Smooth muscle cell (in vitro differentiated cells): ENCODE data around the gene TMEM212. TPM values are rescaled to one million over a fixed set of nuclear protein-coding genes. Genes with fewer than 3 reads are reported as not detected.

ENCODE experiments used
- DNase-seq: peaks from one replicate; lab custom pipeline; 2025; ENCODE audit not compliant: unreplicated experiment; lab: John Stamatoyannopoulos, UW
- H2AFZ ChIP-seq: fragments of 200-600 bp; sonication (generic); 2 replicates; pipeline ENCODE4 v1.6.0; 2016; ENCODE audit warnings: antibody characterized with exemption, low read depth, mild to moderate bottlenecking
- H3F3A ChIP-seq: fragments of 200-600 bp; sonication (generic); 2 replicates; pipeline ENCODE4 v1.6.0; 2017; ENCODE audit warnings: antibody characterized with exemption, low read depth
- H3K27ac ChIP-seq: fragments of 200-600 bp; sonication (generic); 2 replicates; pipeline ENCODE4 v1.5.1; 2016; ENCODE audit warnings: low read depth, mild to moderate bottlenecking
- H3K27me3 ChIP-seq: fragments of 200-600 bp; sonication (generic); 2 replicates; pipeline ENCODE4 v1.6.1; 2016; ENCODE audit warnings: low read depth, mild to moderate bottlenecking
- H3K36me3 ChIP-seq: fragments of 200-600 bp; sonication (generic); 2 replicates; pipeline ENCODE4 v1.5.1; 2016; ENCODE audit warnings: low read depth
- H3K4me1 ChIP-seq: fragments of 200-600 bp; sonication (generic); 2 replicates; pipeline ENCODE4 v1.5.1; 2016; ENCODE audit warnings: low read depth
- H3K4me2 ChIP-seq: fragments of 200-600 bp; sonication (generic); 2 replicates; pipeline ENCODE4 v1.6.0; 2016; ENCODE audit warnings: mild to moderate bottlenecking
- H3K4me3 ChIP-seq: fragments of 200-600 bp; sonication (generic); 2 replicates; pipeline ENCODE4 v1.5.1; 2016; ENCODE audit warnings: mild to moderate bottlenecking
- H3K79me2 ChIP-seq: fragments of 200-600 bp; sonication (generic); 2 replicates; pipeline ENCODE4 v1.6.0; 2016; ENCODE audit warnings: low read depth, mild to moderate bottlenecking
- H3K9ac ChIP-seq: fragments of 200-600 bp; sonication (generic); 2 replicates; pipeline ENCODE4 v1.6.0; 2016; ENCODE audit warnings: low read depth
- H3K9me3 ChIP-seq: fragments of 200-600 bp; sonication (generic); replicated peaks from 2 replicates; pipeline ENCODE4 v1.5.1; 2016; ENCODE audit warnings: low read depth
- H4K20me1 ChIP-seq: fragments of 200-600 bp; sonication (generic); 2 replicates; pipeline ENCODE4 v1.6.0; 2016; ENCODE audit warnings: low read depth
- WGBS: methylation state at CpG from one replicate; pipeline ENCODE4 v1.1.7; 2016; ENCODE audit warnings: low lambda C conversion rate; 5-methylcytosine and 5-hydroxymethylcytosine counted together
- polyA plus RNA-seq: library from polyadenylated mRNA; unstranded; fragments of >200 nt; fragmentation: Nextera tagmentation; extraction: Ambion mirVana; gene quantifications from 2 replicates; pipeline ENCODE4 v1.2.1, GENCODE V29; 2016
- total RNA-seq: library from RNA; depleted of rRNA; stranded (reverse); fragments of >200 nt; gene quantifications from 2 replicates; pipeline ENCODE4 v1.2.3, GENCODE V29; 2014
- TF ChIP-seq, protein P1 (sequence below): fragments of 200-600 bp; sonication (generic); IDR thresholded peaks from 2 replicates; pipeline ENCODE4 v1.5.1; 2017; ENCODE audit warnings: borderline replicate concordance, mild to moderate bottlenecking, antibody characterized with exemption; ENCODE audit not compliant: insufficient read depth, poor library complexity, severe bottlenecking

TMEM212 gene
- total and polyA plus RNA-seq, 2 experiments from 2014 or later = not detected

DNA sequence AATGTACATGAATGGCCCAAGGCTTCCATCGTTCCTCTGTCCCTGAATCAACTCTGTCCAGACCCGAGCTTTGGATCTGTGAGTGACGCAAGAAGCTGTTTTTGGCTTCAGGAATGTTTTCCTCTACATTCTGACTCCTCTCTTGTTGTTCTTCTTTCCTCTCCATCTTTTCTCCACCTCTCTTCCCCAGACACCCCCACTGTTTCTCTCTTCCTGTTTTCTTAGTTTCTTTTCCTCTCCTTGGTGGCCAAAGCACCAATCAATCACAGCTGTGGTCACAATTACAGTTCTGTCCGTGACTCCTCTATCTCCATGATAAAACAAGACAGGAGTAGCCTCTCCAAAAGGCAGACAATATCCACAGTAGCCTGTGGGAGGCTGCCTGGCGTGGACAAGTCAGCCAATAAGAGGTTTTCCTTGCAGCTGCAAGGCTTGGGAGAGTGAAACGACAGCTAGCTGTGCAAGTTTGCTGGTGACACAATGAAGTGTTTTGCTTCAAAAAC lies 4.9 kb upstream of the TMEM212 start:
- Histone ChIP-seq H4K20me1 (no peaks in the 10 kb centered on the region), H3K4me2 (peak overlapping the region; percentile 73), H3K36me3 (no peaks in the 10 kb centered on the region), H3K9me3 (no peaks in the 10 kb centered on the region), H3K4me3 (peak overlapping the region; percentile 25), H3K9ac (peak overlapping the region; percentile 45), H2AFZ (peak overlapping the region; percentile 40), H3K27me3 (no peaks in the 10 kb centered on the region), H3K27ac (peak overlapping the region; percentile 81), H3F3A (peaks cover 35% of the 10 kb centered on the region), H3K79me2 (no peaks in the 10 kb centered on the region), H3K4me1 (peaks cover 45% of the 10 kb centered on the region)
- TF ChIP-seq, protein P1, sequence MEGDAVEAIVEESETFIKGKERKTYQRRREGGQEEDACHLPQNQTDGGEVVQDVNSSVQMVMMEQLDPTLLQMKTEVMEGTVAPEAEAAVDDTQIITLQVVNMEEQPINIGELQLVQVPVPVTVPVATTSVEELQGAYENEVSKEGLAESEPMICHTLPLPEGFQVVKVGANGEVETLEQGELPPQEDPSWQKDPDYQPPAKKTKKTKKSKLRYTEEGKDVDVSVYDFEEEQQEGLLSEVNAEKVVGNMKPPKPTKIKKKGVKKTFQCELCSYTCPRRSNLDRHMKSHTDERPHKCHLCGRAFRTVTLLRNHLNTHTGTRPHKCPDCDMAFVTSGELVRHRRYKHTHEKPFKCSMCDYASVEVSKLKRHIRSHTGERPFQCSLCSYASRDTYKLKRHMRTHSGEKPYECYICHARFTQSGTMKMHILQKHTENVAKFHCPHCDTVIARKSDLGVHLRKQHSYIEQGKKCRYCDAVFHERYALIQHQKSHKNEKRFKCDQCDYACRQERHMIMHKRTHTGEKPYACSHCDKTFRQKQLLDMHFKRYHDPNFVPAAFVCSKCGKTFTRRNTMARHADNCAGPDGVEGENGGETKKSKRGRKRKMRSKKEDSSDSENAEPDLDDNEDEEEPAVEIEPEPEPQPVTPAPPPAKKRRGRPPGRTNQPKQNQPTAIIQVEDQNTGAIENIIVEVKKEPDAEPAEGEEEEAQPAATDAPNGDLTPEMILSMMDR = no peak
- DNase-seq = no peak
- 7% methylated on average over 6 of the region's 6 CpGs for WGBS

DNA sequence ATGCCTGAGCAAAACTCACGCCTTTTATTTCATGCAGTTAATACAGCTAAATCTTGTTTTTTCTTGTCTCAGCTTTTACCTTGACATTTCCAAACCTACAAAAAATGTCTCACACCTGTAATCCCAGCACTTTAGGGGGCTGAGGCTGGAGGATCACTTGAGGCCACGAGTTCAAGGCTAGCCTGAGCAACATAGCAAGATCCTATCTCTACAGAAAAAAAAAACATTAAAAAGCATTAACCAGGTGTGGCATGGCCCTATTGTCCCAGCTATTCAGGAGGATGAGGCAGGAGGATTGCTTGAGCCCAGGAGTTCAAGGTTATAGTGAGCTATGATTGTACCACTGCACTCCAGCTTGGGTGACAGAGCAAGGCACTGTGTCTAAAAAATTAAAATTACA lies 3.9 kb upstream of the TMEM212 start:
- no peak for DNase-seq
- peaks cover 46% of the 10 kb centered on the region for H3K4me1 ChIP-seq
- no peaks in the 10 kb centered on the region for H3K27me3 ChIP-seq
- peak overlapping the region; percentile 81 for H3K27ac ChIP-seq
- peaks cover 31% of the 10 kb centered on the region for H3F3A ChIP-seq
- H3K9me3 ChIP-seq = no peaks in the 10 kb centered on the region
- no peak overlapping the region for H3K4me3 ChIP-seq
- no peak overlapping the region for H3K4me2 ChIP-seq
- no peaks in the 10 kb centered on the region for H3K36me3 ChIP-seq
- TF ChIP-seq, protein P1 = no peak
- no peak overlapping the region for H2AFZ ChIP-seq
- WGBS = 93% methylated on average over 2 of the region's 2 CpGs
- no peaks in the 10 kb centered on the region for H3K79me2 ChIP-seq
- H3K9ac ChIP-seq = no peak overlapping the region
- H4K20me1 ChIP-seq = no peaks in the 10 kb centered on the region

DNA sequence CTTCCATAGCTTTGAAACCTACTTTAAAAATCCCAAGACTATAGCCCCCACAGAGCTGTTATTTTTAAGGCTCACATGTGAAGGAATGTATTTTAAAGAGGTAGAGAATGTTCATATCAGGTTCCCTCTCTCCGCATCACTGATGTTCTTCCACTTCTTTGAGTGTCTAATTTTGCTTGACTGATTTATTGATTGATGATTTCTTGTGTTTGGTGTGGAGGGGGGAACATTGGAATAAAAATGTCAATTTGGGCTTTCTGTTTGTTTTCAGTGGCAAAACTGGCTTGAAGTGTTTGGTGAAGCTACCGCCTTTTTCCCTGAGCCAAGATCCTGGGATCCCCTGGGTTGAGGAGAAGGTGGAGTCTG lies 2.7 kb upstream of the TMEM212 start:
- TF ChIP-seq, protein P1 = no peak
- H3K79me2 ChIP-seq = no peaks in the 10 kb centered on the region
- peak overlapping the region; percentile 64 for H2AFZ ChIP-seq
- H3K4me2 ChIP-seq = peak overlapping the region; percentile 67
- H4K20me1 ChIP-seq = no peaks in the 10 kb centered on the region
- H3K9ac ChIP-seq = peak overlapping the region; percentile 53
- no peaks in the 10 kb centered on the region for H3K36me3 ChIP-seq
- no peak for DNase-seq
- peak overlapping the region; percentile 85 for H3K27ac ChIP-seq
- no peaks in the 10 kb centered on the region for H3K9me3 ChIP-seq
- no peaks in the 10 kb centered on the region for H3K27me3 ChIP-seq
- H3K4me1 ChIP-seq = peaks cover 38% of the 10 kb centered on the region
- no peak overlapping the region for H3K4me3 ChIP-seq
- H3F3A ChIP-seq = peaks cover 31% of the 10 kb centered on the region
- 91% methylated on average over 2 of the region's 2 CpGs for WGBS

DNA sequence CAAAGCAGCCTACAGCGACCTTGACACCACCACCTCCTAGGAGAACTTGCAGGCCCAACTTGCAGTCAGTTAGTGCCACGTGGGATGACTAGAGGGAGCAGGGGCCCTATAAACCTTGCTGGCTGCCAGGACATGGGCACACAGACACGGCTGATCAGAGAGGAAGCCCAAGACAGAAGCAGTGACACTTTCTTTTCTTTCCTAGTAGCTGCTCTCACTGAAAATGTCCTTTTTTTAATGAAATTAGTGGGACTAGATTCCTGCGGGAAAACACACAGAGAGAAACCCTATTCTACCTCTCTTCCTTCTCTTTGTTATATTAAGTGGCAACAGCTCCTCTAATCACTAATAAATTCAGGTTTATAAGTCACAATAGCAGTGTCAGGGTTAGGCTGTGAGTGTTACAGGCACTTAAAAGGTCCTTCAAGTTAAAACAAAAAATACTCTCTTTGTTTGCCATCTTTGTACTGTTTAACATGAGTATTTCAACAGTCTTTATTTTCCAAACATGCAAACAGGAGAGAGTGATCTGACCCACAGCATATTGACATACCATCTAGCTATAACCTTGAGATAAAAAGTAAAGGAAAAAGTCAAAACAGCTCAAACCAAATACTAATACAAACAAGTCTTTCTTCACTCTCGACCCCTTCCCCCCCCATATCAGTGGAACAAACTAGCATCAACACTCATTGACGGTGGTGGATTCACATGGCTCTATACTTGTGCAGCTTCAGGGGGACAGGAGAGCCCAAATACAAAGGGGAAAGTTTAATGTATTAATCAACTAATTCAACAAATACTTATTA lies 2.1 kb upstream of the TMEM212 start:
- Histone ChIP-seq H3K79me2 (no peaks in the 10 kb centered on the region), H3K36me3 (no peaks in the 10 kb centered on the region), H2AFZ (peak overlapping the region; percentile 64), H3F3A (peaks cover 31% of the 10 kb centered on the region), H3K9me3 (no peaks in the 10 kb centered on the region), H3K27me3 (no peaks in the 10 kb centered on the region), H3K4me3 (no peak overlapping the region), H4K20me1 (no peaks in the 10 kb centered on the region), H3K27ac (peak overlapping the region; percentile 85), H3K9ac (peak overlapping the region; percentile 53), H3K4me2 (peak overlapping the region; percentile 67), H3K4me1 (peaks cover 38% of the 10 kb centered on the region)
- no peak for DNase-seq
- TF ChIP-seq, protein P1 = no peak
- WGBS = 29% methylated on average over 6 of the region's 6 CpGs
